Activated CD4-positive, alpha-beta memory T cell treated with anti-CD3 and anti-CD28 coated beads, Interleukin-2, amount 10 ng/mL, durations not matched to agents 7 days and 5 days (primary cell): Measurements from ENCODE around the gene SSC4D. TPM values are rescaled to one million over a fixed set of nuclear protein-coding genes. Genes with fewer than 3 reads are reported as not detected.
"Not testable (repeated sequence)": the region's sequence is repeated elsewhere in the genome, so short reads cannot be mapped to it uniquely, and the experiment has no call there.

Experiments used
- CTCF ChIA-PET: fragments of 350-600 bp; sonication (Branson Sonifier 250); formaldehyde crosslinking; loops from one replicate; lab custom pipeline; 2021; ENCODE audit warnings: antibody characterized with exemption, inconsistent platforms; lab: Charles Lee
- POLR2A ChIA-PET: fragments of 350-600 bp; sonication (Branson Sonifier 250); formaldehyde crosslinking; loops from one replicate; lab custom pipeline; 2021; ENCODE audit warnings: antibody characterized with exemption; lab: Charles Lee
- DNase-seq: peaks from one replicate; pipeline ENCODE4 v3.0.0-alpha.2; 2020
- H3K27ac Mint-ChIP-seq: one replicate; pipeline ENCODE4 v1.8.0; 2021; ENCODE audit warnings: mild to moderate bottlenecking, mixed read lengths
- H3K27me3 Mint-ChIP-seq: one replicate; pipeline ENCODE4 v1.8.0; 2021; ENCODE audit warnings: mixed read lengths
- H3K36me3 Mint-ChIP-seq: one replicate; pipeline ENCODE4 v1.8.0; 2021; ENCODE audit warnings: low read depth, mixed read lengths
- H3K4me1 Mint-ChIP-seq: one replicate; pipeline ENCODE4 v1.8.0; 2021; ENCODE audit warnings: mixed read lengths
- H3K4me3 Mint-ChIP-seq: one replicate; pipeline ENCODE4 v1.8.0; 2021; ENCODE audit warnings: mild to moderate bottlenecking, mixed read lengths
- H3K9me3 Mint-ChIP-seq: one replicate; pipeline ENCODE4 v1.8.0; 2021; ENCODE audit warnings: mixed read lengths
- total RNA-seq, 2 experiments: library from RNA; stranded (reverse); gene quantifications; one replicate each; pipeline ENCODE4 v1.2.3, GENCODE V29; 2021

SSC4D gene
- under 1 TPM in 1 of 2 experiments, not detected in 1; 0.30 TPM for total RNA-seq

GRCh38 chr7:76409537-76409936 lies at the start of gene SSC4D:
Gene SSC4D (minus strand): TSS chr7:76409697. CDS start chr7:76404439, 5,258 bp downstream.
- Mint-ChIP-seq H3K9me3 (no peaks in the 10 kb centered on the region), H3K4me1 (no peaks in the 10 kb centered on the region), H3K27me3 (peaks cover 3% of the 10 kb centered on the region), H3K36me3 (no peaks in the 10 kb centered on the region), H3K27ac (no peak within 1 kb of the TSS), H3K4me3 (no peak within 1 kb of the TSS)
- CTCF ChIA-PET = no interaction called here
- POLR2A ChIA-PET = no interaction called here
- no peak for DNase-seq

GRCh38 chr7:76458504-76458903 lies 49.0 kb upstream of the SSC4D start:
- DNase-seq, POLR2A ChIA-PET, H3K27me3 Mint-ChIP-seq, H3K9me3 Mint-ChIP-seq, H3K36me3 Mint-ChIP-seq, H3K4me1 Mint-ChIP-seq, CTCF ChIA-PET, H3K27ac Mint-ChIP-seq, H3K4me3 Mint-ChIP-seq: not testable (repeated sequence)

- H3K36me3 Mint-ChIP-seq, H3K27ac Mint-ChIP-seq, CTCF ChIA-PET, H3K9me3 Mint-ChIP-seq, H3K4me3 Mint-ChIP-seq, POLR2A ChIA-PET, H3K27me3 Mint-ChIP-seq, DNase-seq, H3K4me1 Mint-ChIP-seq: not testable (repeated sequence)
Measured at GRCh38 chr7:76457017-76457416, 47.5 kb upstream of the SSC4D start.

GRCh38 chr7:76445577-76446008 lies 36.1 kb upstream of the SSC4D start:
- Mint-ChIP-seq H3K27ac (peak overlapping the region; percentile 79), H3K4me1 (peaks cover 14% of the 10 kb centered on the region)
- POLR2A ChIA-PET, H3K4me3 Mint-ChIP-seq, H3K27me3 Mint-ChIP-seq, H3K9me3 Mint-ChIP-seq, CTCF ChIA-PET, H3K36me3 Mint-ChIP-seq: not testable (repeated sequence)
- DNase-seq = peak; percentile 35

- H3K9me3 Mint-ChIP-seq, CTCF ChIA-PET, POLR2A ChIA-PET, H3K36me3 Mint-ChIP-seq, DNase-seq, H3K27me3 Mint-ChIP-seq, H3K4me3 Mint-ChIP-seq: not testable (repeated sequence)
- peak overlapping the region; percentile 70 for H3K27ac Mint-ChIP-seq
- H3K4me1 Mint-ChIP-seq = peaks cover 14% of the 10 kb centered on the region
Measured at GRCh38 chr7:76443846-76444245, 34.3 kb upstream of the SSC4D start.

GRCh38 chr7:76442664-76443446 lies 33.4 kb upstream of the SSC4D start:
- CTCF ChIA-PET, POLR2A ChIA-PET, H3K27me3 Mint-ChIP-seq: not testable (repeated sequence)

GRCh38 chr7:76441792-76442191 lies 32.3 kb upstream of the SSC4D start:
- H3K36me3 Mint-ChIP-seq, H3K27ac Mint-ChIP-seq, H3K27me3 Mint-ChIP-seq, CTCF ChIA-PET, H3K9me3 Mint-ChIP-seq, POLR2A ChIA-PET, DNase-seq, H3K4me3 Mint-ChIP-seq: not testable (repeated sequence)
- H3K4me1 Mint-ChIP-seq = peaks cover 14% of the 10 kb centered on the region

More at GRCh38 chr7:76442664-76443446, 33.4 kb upstream of the SSC4D start:
- H3K4me1 Mint-ChIP-seq = peaks cover 14% of the 10 kb centered on the region
- H3K27ac Mint-ChIP-seq, H3K9me3 Mint-ChIP-seq, H3K36me3 Mint-ChIP-seq, H3K4me3 Mint-ChIP-seq, DNase-seq: not testable (repeated sequence)

GRCh38 chr7:76440404-76440803 lies 30.9 kb upstream of the SSC4D start:
- H3K27me3 Mint-ChIP-seq, H3K4me3 Mint-ChIP-seq, H3K9me3 Mint-ChIP-seq, H3K27ac Mint-ChIP-seq, DNase-seq, CTCF ChIA-PET, POLR2A ChIA-PET, H3K36me3 Mint-ChIP-seq: not testable (repeated sequence)
- H3K4me1 Mint-ChIP-seq = peaks cover 12% of the 10 kb centered on the region

GRCh38 chr7:76439120-76439888 lies 29.8 kb upstream of the SSC4D start:
- H3K4me1 Mint-ChIP-seq, H3K36me3 Mint-ChIP-seq, H3K27ac Mint-ChIP-seq, POLR2A ChIA-PET, H3K9me3 Mint-ChIP-seq, DNase-seq, H3K4me3 Mint-ChIP-seq, H3K27me3 Mint-ChIP-seq: not testable (repeated sequence)
- CTCF ChIA-PET = interaction anchor here (0.6 kb wide), 1 partner anchor 574 kb away, joined by 3 read pairs; no protein-coding TSS in a partner anchor

- H3K27ac Mint-ChIP-seq, H3K27me3 Mint-ChIP-seq, CTCF ChIA-PET, H3K36me3 Mint-ChIP-seq, POLR2A ChIA-PET, H3K4me3 Mint-ChIP-seq, H3K9me3 Mint-ChIP-seq, H3K4me1 Mint-ChIP-seq: not testable (repeated sequence)
- DNase-seq = peak; percentile 70
Measured at GRCh38 chr7:76437873-76438272, 28.4 kb upstream of the SSC4D start.

- Mint-ChIP-seq H3K27me3 (no peaks in the 10 kb centered on the region), H3K36me3 (peaks cover 3% of the 10 kb centered on the region), H3K27ac (no peak overlapping the region), H3K9me3 (no peaks in the 10 kb centered on the region), H3K4me1 (no peaks in the 10 kb centered on the region), H3K4me3 (no peak overlapping the region)
- POLR2A ChIA-PET = no interaction called here
- CTCF ChIA-PET = interaction anchor here (0.5 kb wide), 1 partner anchor 524 kb away, joined by 4 read pairs; no protein-coding TSS in a partner anchor
- DNase-seq = no peak
Measured at GRCh38 chr7:76430836-76431235, 21.3 kb upstream of the SSC4D start.

- H3K27me3 Mint-ChIP-seq = no peaks in the 10 kb centered on the region
- H3K36me3 Mint-ChIP-seq = peaks cover 3% of the 10 kb centered on the region
- no peak overlapping the region for H3K4me3 Mint-ChIP-seq
- ChIA-PET POLR2A (no interaction called here), CTCF (no interaction called here)
- H3K4me1 Mint-ChIP-seq = no peaks in the 10 kb centered on the region
- DNase-seq = no peak
- no peaks in the 10 kb centered on the region for H3K9me3 Mint-ChIP-seq
- no peak overlapping the region for H3K27ac Mint-ChIP-seq
Measured at GRCh38 chr7:76430211-76430610, 20.7 kb upstream of the SSC4D start.

- peaks cover 8% of the 10 kb centered on the region for H3K4me1 Mint-ChIP-seq
- ChIA-PET CTCF (no interaction called here), POLR2A (no interaction called here)
- no peaks in the 10 kb centered on the region for H3K27me3 Mint-ChIP-seq
- no peaks in the 10 kb centered on the region for H3K9me3 Mint-ChIP-seq
- no peak overlapping the region for H3K4me3 Mint-ChIP-seq
- H3K36me3 Mint-ChIP-seq = no peaks in the 10 kb centered on the region
- H3K27ac Mint-ChIP-seq = no peak overlapping the region
- no peak for DNase-seq
Measured at GRCh38 chr7:76428868-76429805, 19.6 kb upstream of the SSC4D start.
